Ishikawa (cell line): Measurements from ENCODE around the gene PARP9.

Experiments
- CREB1 ChIP-seq: IDR thresholded peaks from 2 replicates; pipeline ENCODE4 v1.6.1; 2012; ENCODE audit warnings: low read depth
- MAX ChIP-seq: IDR thresholded peaks from 2 replicates; pipeline ENCODE4 v1.6.1; 2012
- RAD21 ChIP-seq: IDR thresholded peaks from 2 replicates; pipeline ENCODE4 v1.6.1; 2012; ENCODE audit warnings: low read depth
- ZBTB7A ChIP-seq: IDR thresholded peaks from 2 replicates; pipeline ENCODE4 v1.6.1; 2012; ENCODE audit warnings: low read depth

DNA sequence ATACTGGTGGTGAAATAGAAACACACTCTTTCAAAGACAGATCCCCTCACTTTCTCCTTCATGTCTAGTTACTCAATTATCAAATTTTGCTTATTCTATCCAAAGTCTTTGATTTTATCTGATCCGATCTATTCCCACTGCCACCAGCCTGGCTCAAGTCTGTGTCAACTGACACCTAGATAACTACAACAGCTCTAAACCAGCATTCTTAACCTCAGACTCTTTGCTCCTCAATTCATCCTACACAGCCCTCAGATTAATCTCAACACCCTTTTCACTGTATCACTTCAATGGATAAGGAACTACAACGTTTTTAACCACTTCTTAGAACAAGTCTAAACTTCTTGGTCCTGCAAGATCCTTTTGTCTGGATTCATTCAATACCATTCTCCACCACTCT is 58.4 kb downstream of the PARP9 start:
- no peak for TF ChIP-seq MAX
- no peak for TF ChIP-seq CREB1
- TF ChIP-seq RAD21: no peak
- no peak for TF ChIP-seq ZBTB7A
